Activated naive CD4-positive, alpha-beta T cell treated with Interleukin-2 at 50 U/mL for 16 hours (primary cell): Measurements from ENCODE around the gene CMIP.

ENCODE experiments used
- DNase-seq: peaks from one replicate; pipeline ENCODE4 v3.0.0-alpha.2; 2020

CMIP gene

DNA sequence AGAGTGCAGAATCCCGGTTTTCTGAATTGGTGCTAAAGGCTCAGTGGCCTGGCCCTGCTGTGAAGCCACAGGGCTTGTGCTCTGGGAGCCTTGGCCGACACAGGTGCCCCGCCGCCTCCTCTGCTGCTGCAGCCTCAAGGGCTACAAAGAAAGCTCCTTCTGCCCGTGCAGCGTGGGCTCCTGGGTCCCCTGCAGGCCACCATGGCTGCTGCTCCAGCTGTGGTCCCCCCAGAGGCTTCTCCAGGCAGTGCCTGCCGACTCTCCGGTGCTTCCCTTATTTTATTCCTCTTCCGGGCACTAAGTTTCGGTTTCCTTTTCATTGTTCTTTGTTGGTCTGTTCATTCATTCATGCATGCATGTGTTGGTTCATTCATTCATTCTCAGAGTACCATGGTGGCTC lies 53.1 kb downstream of the CMIP start:
- DNase-seq = no peak

DNA sequence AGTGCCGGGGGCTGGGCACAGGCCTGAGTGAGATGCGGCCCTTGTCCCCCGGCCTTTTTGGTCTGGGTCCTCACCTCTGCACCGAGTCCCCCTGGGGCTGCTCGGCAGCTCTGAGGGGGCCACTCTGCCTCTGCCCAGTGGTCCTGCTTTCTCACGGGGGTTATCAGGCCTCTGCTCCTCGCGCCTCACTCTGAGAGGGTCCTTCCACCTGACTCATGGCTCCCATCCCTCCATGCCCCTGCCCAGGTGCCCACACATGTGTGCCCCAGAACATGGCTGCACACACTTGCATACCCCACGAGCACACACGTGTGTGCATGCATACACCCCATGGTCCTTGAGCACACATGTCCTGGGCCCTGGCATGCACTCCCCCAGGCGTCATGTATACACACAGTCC lies 53.7 kb downstream of the CMIP start:
- no peak for DNase-seq

DNA sequence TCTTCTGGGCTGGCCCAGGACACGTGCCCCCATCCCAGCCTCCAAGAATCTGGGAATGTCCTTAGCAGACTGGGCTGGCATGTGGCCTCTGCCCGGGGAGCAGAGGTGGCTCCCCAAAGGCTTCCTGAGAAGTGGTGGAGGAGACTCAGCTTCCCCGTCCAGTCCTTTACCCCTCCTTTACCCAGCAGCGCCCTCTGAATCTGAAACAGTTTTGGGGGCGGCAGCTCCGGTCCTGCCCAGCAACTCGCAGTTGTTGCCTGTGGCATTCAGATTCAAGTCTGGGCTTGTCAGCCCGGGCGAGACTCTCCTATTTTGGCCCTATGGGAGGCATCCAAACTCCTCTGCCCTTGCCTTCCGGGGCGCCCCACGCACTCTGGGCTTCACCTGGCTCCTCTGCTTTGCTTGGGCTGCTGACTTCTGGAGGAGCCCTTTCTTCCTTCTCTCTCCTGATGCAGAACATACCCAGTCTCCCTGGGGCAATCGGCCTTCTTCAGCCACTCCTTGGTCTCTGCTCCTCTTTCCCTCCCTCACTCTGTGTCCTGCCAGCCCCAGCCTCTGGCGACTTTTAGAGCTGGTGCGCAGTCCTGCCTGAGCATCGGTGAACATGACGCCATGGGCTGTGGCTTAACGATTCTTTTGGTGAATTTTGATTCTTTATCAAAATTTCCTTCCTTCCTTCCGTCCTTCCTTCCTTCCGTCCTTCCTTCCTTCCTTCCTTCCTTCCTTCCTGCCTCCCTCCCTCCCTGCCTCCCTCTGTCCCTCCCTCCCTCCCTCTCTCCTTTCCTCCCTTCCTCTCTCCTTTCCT lies 55.2 kb downstream of the CMIP start:
- DNase-seq = no peak

DNA sequence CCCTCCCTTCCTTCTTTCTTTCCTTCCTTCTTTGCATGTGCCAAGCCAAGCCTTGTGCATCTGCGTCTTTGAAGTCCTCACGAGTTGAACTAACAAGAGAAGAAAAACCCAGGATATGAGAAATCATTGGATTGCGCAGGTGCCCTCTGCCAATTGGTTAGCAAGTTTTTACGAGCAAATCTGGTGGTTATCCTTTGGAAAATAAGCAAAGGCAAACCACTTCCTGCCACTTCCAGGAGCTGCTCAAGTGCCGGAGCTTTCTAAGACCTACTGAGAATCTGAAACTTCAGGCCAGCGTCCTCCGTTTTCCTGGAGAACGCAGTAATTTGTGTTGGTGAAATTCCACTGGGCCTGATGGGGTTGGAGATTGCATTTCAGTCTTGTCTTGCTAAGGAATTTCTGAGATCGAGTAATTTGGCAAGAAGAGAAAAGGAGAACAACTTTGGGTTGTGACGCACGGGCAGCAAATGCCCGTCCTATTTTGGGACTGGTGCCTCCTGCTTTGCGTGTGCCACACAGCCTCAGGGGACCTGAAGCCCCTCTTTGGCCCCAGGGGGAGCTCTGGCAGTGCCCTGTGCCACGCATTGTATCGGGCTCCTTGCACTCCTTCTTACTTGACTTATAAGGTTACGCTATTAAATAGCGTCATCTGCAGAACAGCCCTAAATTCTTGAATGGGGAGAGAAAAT lies 56.4 kb downstream of the CMIP start:
- no peak for DNase-seq

DNA sequence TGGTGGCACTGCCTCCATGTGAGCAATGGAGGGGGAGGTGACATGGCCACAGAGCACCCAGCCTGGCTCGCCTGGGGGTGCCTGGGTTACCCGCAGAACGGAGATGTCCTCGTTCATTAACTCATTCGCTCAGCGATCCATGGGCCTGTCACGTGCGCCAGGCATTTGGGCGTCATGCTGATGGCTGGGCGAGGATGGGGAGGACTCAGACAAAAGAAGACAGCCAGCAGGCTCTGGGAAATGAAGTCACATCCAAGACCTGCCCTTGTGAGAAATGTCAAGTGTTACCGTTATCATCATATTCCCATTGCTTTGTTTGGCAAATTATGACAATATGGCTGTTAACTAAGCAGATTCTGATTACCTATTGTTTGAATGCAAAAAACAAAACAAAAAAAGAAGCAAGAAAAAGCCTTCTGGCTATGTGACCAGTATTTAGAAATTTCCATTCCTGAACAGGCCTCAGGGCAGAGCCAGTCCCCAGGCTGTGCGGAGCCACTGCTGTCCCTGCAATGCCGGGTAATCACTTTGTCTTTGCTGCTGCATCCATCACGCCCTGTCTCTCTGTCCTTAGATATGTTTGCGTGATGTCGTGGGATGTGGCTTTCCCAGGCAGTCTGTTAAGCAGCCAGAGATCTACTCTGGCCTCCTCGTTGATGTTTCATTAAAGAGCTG lies 57.9 kb downstream of the CMIP start:
- DNase-seq = no peak

DNA sequence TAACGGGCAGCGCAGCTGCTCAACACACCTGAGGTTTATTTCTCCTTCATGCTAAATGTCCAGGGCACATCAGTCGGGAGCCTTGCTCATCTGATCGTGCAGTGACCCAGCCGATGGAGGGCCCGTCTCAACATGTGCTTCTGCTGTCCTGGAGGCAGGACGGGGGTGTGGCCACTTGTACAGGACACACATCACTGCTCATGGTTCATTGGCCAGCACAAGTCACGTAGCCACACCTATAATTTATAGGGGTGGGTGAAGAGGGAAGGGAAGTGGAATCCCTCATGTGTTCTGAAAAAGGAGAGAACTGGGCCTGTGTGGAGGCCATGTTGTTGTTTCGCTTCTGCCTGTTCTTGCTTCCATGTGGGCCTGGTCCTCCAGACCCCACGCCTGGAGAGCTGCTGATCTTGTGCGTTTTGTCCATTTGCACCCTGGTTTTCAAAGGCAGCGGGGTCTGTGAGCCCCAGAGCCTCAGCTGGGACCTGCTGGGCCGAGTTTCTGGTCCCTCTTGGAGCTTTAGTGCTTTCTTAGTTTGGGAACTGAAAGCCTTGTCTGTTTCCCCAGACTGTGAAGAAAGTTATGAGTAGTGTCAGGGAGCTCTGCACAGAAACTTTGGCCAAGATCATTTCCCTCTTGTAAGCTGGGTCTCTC lies 60.5 kb downstream of the CMIP start:
- no peak for DNase-seq

DNA sequence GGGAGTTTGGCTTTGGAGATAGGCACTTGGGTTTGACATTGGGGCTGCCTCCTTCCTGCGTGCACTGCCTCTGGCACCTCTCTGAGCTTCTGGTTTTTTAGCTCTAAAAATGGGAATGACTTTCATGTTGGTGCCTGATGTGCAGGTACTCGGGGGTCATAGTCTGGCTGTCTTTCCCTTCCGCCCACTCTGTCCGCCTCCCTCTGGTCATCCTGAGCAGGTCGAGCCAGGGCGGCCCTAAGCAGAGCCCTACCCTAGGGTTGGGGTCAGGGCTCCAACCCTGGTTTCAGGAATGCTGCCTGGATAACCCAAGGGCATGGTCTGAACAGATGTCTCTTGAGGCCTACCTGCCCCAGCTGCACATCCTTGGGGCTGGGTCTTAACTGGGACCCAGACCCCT lies 64.8 kb downstream of the CMIP start:
- DNase-seq = no peak

DNA sequence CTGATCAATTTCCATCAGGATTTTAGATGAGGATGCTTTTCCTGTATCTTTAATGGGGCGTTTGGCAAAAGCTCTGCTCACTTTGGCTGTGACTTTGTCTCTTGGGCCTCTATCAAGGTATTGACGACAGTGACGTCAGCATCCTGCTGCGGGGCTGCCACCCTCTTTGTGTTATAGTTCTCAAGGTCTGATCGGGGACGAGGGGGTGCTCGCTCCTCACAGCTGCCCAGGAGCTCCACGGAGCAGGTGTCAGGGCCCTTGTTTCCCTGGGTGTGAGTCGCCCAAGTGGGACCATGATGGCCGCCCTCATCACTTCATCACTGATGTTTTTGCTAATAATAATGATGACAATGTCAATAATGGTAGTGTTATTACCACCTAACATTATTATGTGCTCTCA lies 65.4 kb downstream of the CMIP start:
- no peak for DNase-seq

DNA sequence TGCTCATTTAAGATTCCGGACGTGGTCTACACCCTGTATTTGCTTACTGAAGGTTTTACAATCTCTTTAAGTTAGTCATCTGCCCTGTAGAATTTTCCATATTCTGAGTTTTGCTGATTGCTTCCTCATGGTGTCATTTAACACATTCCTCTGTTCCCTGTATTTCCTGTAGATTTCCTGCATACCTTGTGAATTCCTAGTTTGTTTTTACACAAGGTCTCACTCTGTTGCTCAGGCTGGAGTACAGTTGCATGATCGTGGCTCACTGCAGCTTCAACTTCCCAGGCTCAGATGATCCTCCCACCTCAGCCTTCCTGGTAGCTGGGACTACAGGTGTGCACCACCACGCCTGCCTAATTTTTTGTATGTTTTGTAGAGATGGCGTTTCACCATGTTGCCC lies 66.8 kb downstream of the CMIP start:
- DNase-seq = no peak

DNA sequence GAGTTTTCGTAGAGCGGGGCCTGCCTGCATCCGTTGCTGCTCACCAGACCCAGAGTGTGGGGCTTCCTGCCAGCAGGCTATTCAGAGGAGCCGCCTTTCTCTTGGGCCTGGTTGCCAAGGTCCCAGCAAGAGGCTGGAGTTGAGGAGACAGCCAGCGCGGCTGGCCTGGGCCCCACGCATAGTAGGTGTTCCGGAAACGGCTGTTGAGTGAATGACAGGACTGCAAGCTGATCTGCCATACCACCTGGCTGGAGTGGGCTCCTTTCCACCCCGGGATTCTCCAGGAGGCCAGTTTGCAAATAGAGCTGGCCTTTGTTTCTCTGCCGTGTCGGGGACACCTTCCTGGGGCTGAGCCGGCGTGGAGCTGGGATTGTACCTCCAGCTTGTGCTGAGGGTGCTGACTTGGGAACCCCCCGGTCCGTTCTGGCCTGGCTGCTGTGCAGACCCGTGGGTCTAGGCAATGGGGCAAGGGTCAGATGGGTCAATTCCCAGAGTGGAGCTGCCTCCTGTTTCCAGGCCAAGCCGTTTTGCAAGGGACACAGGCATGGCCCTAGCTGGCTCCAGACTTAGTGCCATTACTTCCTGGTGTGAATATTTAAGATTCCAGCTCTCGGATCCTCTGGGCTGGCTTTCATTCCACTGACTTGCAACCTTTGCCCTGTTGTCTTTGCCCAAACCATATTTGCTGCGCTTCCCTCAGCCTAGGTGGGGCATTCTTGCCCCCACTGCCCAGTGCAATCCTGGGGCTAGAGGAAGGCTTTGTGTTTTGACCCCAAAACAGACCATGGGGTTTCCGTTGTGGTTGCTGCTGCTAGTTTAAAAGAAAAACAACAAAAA lies 68.8 kb downstream of the CMIP start:
- DNase-seq = no peak

DNA sequence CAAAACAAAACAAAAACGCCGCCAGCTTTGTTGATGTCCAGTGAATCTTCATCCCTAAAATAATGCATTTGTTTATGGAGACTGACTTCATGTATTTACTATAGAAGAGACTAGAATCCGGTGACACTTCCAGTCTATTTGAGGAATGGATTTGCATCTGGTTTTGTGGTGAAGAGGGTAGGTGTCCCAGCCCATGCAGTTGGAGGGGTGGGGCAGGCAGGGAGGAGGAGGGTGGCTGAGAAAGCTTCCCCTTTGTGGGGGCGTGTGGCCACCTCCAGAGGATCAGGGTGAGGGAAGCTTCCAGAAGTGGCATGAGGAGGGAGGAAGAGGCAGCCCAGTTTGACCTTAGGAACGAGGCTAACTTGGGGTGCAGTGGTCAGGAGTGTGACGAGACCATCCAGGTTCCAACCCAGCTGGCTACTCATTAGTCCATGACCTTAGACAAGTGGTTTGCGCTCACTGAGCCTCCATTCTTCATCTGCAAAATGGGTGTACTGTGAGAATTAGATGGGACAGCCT lies 69.5 kb downstream of the CMIP start:
- DNase-seq = no peak

DNA sequence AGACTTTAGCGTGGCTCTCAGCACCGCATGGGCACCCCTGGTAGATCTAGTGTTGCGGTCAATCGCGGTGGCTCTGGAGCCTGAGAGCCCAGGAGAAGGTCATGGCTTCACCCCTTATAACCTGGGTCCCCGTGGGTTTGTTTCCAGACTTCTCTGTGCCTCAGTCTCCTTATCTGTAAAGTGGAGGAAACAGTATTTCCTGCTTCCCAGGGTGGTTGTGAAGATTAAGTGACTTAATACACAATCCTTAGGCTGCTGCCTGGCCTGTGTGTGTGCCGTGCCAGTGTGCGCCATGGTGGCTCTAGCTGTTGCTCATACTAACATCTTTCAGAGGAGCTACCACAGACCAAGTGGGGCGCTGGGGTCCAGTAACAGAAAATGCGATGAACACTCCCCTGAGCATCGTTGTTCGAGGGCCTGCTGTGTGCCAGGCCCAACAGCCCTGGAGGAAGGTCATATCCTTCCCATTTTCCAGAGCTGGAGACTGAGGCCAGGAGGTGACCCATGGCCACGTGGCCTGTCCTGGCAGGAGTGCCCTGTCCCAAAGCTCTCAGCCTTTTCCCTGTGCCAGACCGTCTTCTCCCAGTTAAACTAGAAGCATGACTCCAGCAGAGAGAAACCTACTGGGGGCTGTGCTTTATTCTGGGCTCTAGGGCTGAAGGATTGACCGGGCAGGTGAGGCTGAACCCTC lies 70.1 kb downstream of the CMIP start:
- no peak for DNase-seq

DNA sequence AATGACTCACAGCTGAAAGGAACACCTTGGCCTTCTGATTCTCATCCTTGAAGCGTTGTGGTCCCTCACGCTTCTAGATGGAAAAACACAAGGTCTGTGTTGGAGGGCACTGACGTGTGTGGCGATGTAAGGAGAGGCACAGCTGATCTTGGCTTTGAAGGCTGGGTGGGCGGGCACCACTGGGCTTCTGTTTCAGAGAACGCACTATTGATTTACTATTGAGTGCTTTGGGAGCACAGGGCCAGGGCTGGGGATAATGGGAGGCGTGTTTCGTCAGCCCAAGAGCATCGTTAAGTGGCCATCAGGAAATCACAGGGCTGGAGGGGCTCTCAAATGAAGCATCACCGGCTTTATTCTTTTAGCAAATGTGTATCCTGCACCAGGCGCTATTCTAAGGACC lies 70.7 kb downstream of the CMIP start:
- no peak for DNase-seq

DNA sequence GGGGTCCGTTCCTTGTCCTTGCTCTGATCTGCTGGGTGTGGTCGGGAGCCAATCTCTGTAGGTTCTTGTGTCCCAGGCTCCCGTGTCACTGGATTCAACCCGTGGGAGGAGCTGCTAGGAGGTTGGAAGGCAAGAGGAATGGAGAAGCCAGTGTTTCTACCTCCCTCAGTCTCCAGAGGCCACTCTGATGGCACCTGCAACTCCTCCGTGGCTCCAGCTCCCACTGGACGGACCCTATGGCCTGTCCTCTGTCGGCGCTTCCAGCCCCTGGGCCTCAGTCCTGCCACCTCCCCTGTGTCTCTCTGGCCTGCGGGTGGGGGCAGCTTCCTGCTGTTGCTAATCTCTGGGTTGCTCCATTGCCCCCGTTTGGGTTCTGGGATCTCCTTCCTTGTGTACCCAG lies 71.1 kb downstream of the CMIP start:
- DNase-seq = no peak

DNA sequence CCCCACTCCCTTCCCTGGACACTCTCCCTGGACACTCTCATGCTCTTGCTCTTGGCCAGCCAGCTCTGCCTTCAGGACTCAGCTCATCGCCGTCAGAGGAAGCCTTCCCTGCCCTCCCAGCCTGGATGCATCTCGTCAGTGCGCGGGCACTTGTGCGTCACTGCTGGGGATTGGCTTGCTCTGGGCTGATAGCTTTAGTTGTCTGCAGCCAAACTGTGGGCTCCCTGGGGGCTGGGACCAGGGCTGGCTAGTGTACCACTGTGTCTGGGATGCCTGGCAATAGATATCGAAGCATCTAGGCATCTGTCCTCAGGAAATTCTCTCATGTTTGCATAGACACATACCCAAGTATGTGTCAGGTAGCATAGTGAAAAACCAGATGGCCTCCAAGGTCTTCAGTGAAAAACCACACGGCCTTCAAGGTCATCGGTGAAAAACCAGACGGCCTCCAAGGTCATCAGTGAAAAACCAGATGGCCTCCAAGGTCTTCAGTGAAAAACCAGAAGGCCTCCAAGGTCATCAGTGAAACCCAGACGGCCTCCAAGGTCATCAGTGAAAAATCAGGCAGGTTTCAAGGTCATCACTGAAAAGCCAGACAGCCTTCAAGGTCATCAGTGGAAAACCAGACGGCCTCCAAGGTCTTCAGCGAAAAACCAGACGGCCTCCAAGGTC lies 72.0 kb downstream of the CMIP start:
- DNase-seq = no peak

DNA sequence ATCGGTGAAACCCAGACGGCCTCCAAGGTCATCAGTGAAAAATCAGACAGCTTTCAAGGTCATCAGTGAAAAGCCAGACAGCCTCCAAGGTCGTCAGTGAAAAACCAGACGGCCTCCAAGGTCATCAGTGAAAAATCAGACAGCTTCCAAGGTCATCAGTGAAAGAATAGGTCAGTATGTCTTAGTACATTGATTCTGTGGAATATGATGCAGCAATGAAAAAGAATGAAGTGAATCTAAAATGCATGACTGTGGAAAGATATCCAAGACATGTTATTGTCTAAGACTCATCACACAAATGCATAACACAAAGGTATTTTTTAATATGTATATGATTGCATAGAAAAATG lies 72.5 kb downstream of the CMIP start:
- DNase-seq = no peak

DNA sequence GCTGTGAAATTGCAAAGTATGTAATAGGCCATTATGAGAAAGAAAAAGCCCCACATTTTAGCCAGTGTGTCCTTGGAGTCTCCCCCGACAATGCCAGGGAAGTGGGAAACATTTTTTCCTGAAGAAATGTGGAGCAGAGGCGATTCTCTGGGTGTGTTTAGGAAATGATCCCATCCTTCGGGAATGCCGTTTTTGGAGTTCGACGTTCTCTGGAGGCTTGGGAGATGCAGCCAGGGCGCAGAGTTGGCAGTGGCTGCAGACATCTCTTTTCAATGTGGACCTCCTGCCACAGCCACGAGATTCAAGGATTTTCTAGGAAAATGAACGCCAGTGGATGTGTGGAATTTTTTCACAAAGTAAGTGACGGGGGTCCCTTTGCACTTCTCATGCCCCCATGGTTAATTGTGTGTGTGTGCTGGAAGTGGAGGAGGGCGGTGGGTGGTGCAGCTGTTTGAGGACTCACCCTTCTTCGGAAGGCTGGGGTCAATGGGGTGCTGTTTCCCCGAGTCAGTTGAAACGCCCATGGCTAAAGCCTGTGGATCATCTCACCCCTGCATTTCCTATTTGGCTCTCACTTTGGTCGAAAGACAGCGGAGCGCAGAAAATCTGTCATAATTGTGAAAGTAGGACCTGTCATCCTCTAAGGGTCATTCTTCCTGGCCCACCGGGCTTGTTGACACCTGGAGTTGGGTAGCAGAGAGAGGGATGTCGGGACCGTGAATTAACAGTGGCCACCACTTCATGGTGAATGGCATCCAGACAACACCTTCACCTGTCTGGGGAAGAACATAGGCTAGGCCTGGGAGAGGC lies 73.2 kb downstream of the CMIP start:
- DNase-seq = no peak

DNA sequence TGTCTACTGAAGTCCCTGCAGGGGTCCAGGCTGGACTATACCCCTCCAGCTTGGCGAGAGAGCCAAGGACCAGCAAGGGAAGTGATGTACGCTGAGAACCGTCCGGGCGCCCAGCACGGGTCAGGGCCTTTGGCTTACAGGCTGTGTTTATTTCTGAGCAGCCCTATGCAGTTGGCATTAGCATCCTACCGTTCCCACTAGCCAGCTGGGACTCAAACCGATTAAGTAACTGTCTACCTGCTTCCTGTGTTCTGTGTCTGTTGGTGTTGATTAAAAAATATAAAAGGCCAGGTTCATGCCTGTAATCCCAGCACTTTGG lies 73.8 kb downstream of the CMIP start:
- no peak for DNase-seq

DNA sequence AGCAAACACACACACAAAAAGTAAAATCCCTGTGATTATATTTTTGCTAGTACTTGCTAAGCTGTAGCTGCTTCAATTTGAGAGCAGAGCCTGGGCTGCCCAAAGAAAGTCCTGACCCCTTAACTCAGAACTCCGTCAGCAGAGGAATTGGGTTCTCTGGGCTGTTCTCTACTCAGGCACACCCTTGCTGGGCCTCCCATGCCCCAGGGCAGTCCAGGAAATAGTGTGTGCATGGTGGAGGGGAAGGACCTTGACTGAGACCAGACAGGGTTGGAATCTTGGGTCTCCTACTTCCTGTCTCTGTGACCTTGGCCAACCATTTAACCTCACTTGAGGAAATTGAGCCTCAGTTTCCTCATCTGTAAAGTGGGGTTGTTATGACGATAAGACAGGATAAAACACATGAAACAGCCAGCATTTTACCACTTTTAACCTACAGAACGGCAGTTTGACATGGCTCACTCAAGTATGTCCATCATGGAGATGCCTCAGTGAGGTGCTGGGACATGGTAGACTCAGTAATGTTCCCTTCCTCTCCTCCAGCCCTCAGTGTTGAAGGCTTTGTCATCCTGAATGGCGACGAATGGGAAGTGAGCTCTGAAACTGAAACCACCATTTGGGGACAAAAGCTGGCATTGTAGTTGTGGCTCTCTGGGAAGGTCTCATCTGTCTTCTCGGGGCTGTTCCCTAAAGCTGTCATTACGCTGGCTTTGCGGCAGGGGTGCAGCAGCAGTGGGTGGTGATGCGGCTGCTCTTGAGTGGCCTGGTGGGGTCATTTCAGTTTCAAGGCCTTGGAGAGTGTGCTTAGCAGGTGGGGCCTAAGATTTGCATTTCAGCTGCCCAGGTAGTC lies 74.9 kb downstream of the CMIP start:
- DNase-seq = no peak

DNA sequence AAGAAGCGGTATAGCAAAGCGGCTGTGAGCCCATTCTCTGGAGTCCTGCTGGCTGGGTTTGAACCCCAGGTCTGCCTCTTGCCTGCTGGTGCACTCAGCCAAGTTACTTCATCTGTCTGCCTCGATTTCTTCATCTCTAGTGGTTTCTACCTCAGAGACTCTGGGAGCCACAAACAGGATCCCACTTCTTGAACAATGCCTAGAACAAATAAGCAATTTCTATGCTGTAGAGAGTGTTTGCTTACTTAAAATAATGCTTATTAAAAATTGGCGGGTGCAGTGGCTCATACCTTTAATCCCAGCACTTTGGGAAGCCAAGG lies 75.5 kb downstream of the CMIP start:
- DNase-seq = no peak
